ENCODE measurements around the gene ACOD1.

DNA sequence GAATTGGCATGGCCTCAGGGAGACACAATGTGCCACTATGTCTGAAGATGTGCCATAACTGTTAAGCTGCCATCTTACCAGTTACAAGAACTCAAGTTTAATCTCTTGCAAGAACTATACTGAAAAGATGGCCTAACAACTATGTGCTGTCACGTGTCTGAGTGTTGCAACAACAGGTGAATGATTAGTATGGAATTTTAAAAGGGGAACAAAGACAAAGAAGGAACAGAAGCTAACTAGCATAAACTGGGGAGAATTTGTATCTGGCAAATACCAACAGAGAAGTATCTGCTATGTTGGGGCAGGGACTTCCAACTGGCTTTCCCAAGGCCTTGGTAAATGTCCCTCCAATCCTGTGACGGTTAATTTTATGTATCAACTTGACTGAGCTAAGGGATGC lies 11.5 kb upstream of the ACOD1 start:
- TF ChIP-seq, protein P1, sequence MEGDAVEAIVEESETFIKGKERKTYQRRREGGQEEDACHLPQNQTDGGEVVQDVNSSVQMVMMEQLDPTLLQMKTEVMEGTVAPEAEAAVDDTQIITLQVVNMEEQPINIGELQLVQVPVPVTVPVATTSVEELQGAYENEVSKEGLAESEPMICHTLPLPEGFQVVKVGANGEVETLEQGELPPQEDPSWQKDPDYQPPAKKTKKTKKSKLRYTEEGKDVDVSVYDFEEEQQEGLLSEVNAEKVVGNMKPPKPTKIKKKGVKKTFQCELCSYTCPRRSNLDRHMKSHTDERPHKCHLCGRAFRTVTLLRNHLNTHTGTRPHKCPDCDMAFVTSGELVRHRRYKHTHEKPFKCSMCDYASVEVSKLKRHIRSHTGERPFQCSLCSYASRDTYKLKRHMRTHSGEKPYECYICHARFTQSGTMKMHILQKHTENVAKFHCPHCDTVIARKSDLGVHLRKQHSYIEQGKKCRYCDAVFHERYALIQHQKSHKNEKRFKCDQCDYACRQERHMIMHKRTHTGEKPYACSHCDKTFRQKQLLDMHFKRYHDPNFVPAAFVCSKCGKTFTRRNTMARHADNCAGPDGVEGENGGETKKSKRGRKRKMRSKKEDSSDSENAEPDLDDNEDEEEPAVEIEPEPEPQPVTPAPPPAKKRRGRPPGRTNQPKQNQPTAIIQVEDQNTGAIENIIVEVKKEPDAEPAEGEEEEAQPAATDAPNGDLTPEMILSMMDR (conservative IDR thresholded peaks at IDR 0.05), result no peak
- no peak for TF ChIP-seq EZH2 (IDR thresholded peaks at IDR 0.05; ENCODE audit: low read depth)

Data from PC-9 (cell line).